Endothelial cell of umbilical vein (primary cell): Measurements from ENCODE around the gene NHLRC1. TPM values are rescaled to one million over a fixed set of nuclear protein-coding genes. Genes with fewer than 3 reads are reported as not detected.
A peak's percentile ranks its signal among the peaks of the same experiment; 100 is the strongest.

Experiments
- BruUV-seq: library from RNA; stranded (reverse); fragments of 400-500 nt; replicated peaks from 2 replicates; lab custom pipeline; 2021; lab: Mats Ljungman, UMichigan
- CTCF ChIA-PET: fragments of 300-600, 350-600 bp; sonication (Branson Sonifier 250); formaldehyde crosslinking; loops from one replicate; lab custom pipeline; 2021; ENCODE audit warnings: antibody characterized with exemption, inconsistent platforms; lab: Charles Lee
- POLR2A ChIA-PET: fragments of 300-600, 350-600 bp; sonication (Branson Sonifier 250); formaldehyde crosslinking; loops from one replicate; lab custom pipeline; 2021; ENCODE audit warnings: antibody characterized with exemption, inconsistent platforms; lab: Charles Lee
- DNase-seq: peaks from one replicate; pipeline ENCODE4 v3.0.0-alpha.2; 2011; ENCODE audit warnings: low read depth, low spot score
- FAIRE-seq: peaks from 2 replicates; lab custom pipeline; 2011; peaks lifted over from hg19 to GRCh38; lab: Jason Lieb, UNC
- H2AFZ ChIP-seq: 2 replicates; pipeline ENCODE4 v1.6.0; 2012; ENCODE audit warnings: low read depth, low read length, control low read depth, inconsistent platforms
- H3K27ac ChIP-seq: 2 replicates; pipeline ENCODE4 v1.5.1; 2011; ENCODE audit warnings: low read depth, mild to moderate bottlenecking, control low read depth, low read length, moderate library complexity; ENCODE audit not compliant: insufficient read depth
- H3K27me3 ChIP-seq, 2 experiments: 2 replicates each; pipeline versions ENCODE4 v1.6.0 to v1.6.1; 2011; ENCODE audit warnings: low read length in 2 of 2, mixed read lengths in 1 of 2; ENCODE audit not compliant: control insufficient read depth in 2 of 2, insufficient read depth in 2 of 2
- H3K36me3 ChIP-seq, 2 experiments: 2 replicates in 1 of 2; 3 replicates in 1 of 2; pipeline ENCODE4 v1.5.1; 2011; ENCODE audit warnings: low read length in 2 of 2, mild to moderate bottlenecking in 1 of 2, moderate library complexity in 1 of 2; ENCODE audit not compliant: control insufficient read depth in 2 of 2, insufficient read depth in 2 of 2; ENCODE audit errors: extremely low read depth in 1 of 2
- H3K4me1 ChIP-seq: 3 replicates; pipeline ENCODE4 v1.5.1; 2011; ENCODE audit warnings: mild to moderate bottlenecking, low read length; ENCODE audit not compliant: control insufficient read depth, insufficient read depth; ENCODE audit errors: extremely low read depth
- H3K4me2 ChIP-seq: 2 replicates; pipeline ENCODE4 v1.6.1; 2011; ENCODE audit warnings: low read length, control low read depth, mixed read lengths; ENCODE audit not compliant: insufficient read depth
- H3K4me3 ChIP-seq, 3 experiments: fragments of 200-600 bp in 1 of 3; sonication (generic), shearing (Covaris generic) in 1 of 3; replicated peaks in 1 of 3; 2 replicates each; pipeline ENCODE4 v1.5.1; 2011 to 2016; ENCODE audit warnings: control low read depth in 3 of 3, low read length in 3 of 3, mild to moderate bottlenecking in 2 of 3, inconsistent platforms in 1 of 3, low read depth in 1 of 3, moderate library complexity in 1 of 3; ENCODE audit not compliant: insufficient read depth in 1 of 3
- H3K79me2 ChIP-seq: 2 replicates; pipeline ENCODE4 v1.6.0; 2012; ENCODE audit warnings: low read length, inconsistent platforms; ENCODE audit not compliant: control insufficient read depth, insufficient read depth
- H3K9ac ChIP-seq: replicated peaks from 2 replicates; pipeline ENCODE3; 2011; ENCODE audit warnings: low read length, control low read depth; ENCODE audit not compliant: insufficient read depth; ENCODE audit errors: extremely low read depth
- H3K9me1 ChIP-seq: replicated peaks from 3 replicates; pipeline ENCODE4 v1.6.0; 2011; ENCODE audit warnings: mild to moderate bottlenecking, low read length; ENCODE audit not compliant: control insufficient read depth, insufficient read depth; ENCODE audit errors: extremely low read depth
- H3K9me3 ChIP-seq: replicated peaks from 2 replicates; pipeline ENCODE4 v1.5.1; 2012; ENCODE audit warnings: low read length, inconsistent platforms; ENCODE audit not compliant: control insufficient read depth, insufficient read depth
- H4K20me1 ChIP-seq: replicated peaks from 2 replicates; pipeline ENCODE3; 2011; ENCODE audit warnings: mild to moderate bottlenecking, low read length; ENCODE audit not compliant: control insufficient read depth, insufficient read depth; ENCODE audit errors: extremely low read depth
- EZH2 ChIP-seq: IDR thresholded peaks from 2 replicates; pipeline ENCODE4 v1.6.1; 2012; ENCODE audit warnings: borderline replicate concordance, low read depth, mild to moderate bottlenecking, moderate library complexity, low read length, inconsistent platforms; ENCODE audit not compliant: severe bottlenecking
- FOS ChIP-seq: IDR thresholded peaks from 2 replicates; pipeline ENCODE4 v1.6.1; 2011; ENCODE audit warnings: mild to moderate bottlenecking, low read length, moderate library complexity, borderline replicate concordance; ENCODE audit not compliant: insufficient read depth
- GATA2 ChIP-seq: IDR thresholded peaks from 2 replicates; pipeline ENCODE4 v1.7.0; 2011; ENCODE audit warnings: low read depth, mild to moderate bottlenecking, moderate library complexity, mixed read lengths, low read length; ENCODE audit not compliant: insufficient read length, insufficient read depth
- JUN ChIP-seq: IDR thresholded peaks from 2 replicates; pipeline ENCODE4 v1.6.1; 2011; ENCODE audit warnings: borderline replicate concordance, low read depth; ENCODE audit not compliant: insufficient read length, insufficient read depth
- MAX ChIP-seq: IDR thresholded peaks from 2 replicates; pipeline ENCODE4 v1.6.1; 2011; ENCODE audit not compliant: insufficient read depth, insufficient read length
- MYC ChIP-seq: IDR thresholded peaks from one replicate; pipeline ENCODE4 v1.6.1; 2011; ENCODE audit warnings: mild to moderate bottlenecking, low read depth, low read length
- POLR2A ChIP-seq: IDR thresholded peaks from 2 replicates; pipeline ENCODE4 v1.6.1; 2012; ENCODE audit warnings: low read depth, mild to moderate bottlenecking, control low read depth, low read length
- POLR2AphosphoS5 ChIP-seq: IDR thresholded peaks from 2 replicates; pipeline ENCODE4 v1.6.1; 2012; ENCODE audit warnings: low read depth, mild to moderate bottlenecking, control low read depth, low read length, moderate library complexity; ENCODE audit not compliant: insufficient read depth
- dilution Hi-C: fragments of 300-500 bp; cut with MboI; formaldehyde crosslinking; loops from one replicate; pipeline ENCODE4 v1.15.0; 2019; ENCODE audit warnings: low sequenced_read_pairs; ENCODE audit not compliant: extremely low pct_ligation_motif_present
- intact Hi-C: fragments of 100-400 bp; cut with micrococcal nuclease; formaldehyde crosslinking; loops from one replicate; pipeline ENCODE4 v1.10.0; 2022
- polyA plus RNA-seq, 4 experiments: library from polyadenylated mRNA; depleted of rRNA in 3 of 4; stranded (reverse) in 3 of 4; unstranded in 1 of 4; fragments of >200 nt; gene quantifications; 2 replicates each; pipeline versions ENCODE4 v1.2.1 to v1.2.3, GENCODE V29; 2011 to 2012; ENCODE audit warnings: missing spikeins in 1 of 4
- total RNA-seq: library from RNA; stranded (reverse); gene quantifications from 2 replicates; pipeline ENCODE4 v1.2.3, GENCODE V29; 2021
- TF ChIP-seq, protein P1 (sequence below), 2 donors: IDR thresholded peaks; 1 replicate in 1 of 2; 2 replicates in 1 of 2; pipeline ENCODE4 v1.5.1; 2011; ENCODE audit warnings: low read length in 2 of 2, mild to moderate bottlenecking in 2 of 2, moderate library complexity in 2 of 2, control low read depth in 1 of 2, inconsistent platforms in 1 of 2, low read depth in 1 of 2; ENCODE audit not compliant: insufficient read depth in 1 of 2; ENCODE audit errors: extremely low read depth in 1 of 2

NHLRC1 gene
- total and polyA plus RNA-seq, 2 donors (not counting 3 experiments of a cell fraction or from before 2014, with no cell fraction given), result 1.7 to 2.3 TPM

GRCh38 chr6:18088419-18089296 lies 33.8 kb downstream of the NHLRC1 start:
- intact Hi-C loops (no loop called here), dilution Hi-C loops (no loop called here)
- TF ChIP-seq POLR2AphosphoS5 (no peak), FOS (no peak), GATA2 (no peak), JUN (no peak), EZH2 (no peak), MYC (no peak), MAX (no peak), POLR2A (no peak)
- TF ChIP-seq, protein P1, sequence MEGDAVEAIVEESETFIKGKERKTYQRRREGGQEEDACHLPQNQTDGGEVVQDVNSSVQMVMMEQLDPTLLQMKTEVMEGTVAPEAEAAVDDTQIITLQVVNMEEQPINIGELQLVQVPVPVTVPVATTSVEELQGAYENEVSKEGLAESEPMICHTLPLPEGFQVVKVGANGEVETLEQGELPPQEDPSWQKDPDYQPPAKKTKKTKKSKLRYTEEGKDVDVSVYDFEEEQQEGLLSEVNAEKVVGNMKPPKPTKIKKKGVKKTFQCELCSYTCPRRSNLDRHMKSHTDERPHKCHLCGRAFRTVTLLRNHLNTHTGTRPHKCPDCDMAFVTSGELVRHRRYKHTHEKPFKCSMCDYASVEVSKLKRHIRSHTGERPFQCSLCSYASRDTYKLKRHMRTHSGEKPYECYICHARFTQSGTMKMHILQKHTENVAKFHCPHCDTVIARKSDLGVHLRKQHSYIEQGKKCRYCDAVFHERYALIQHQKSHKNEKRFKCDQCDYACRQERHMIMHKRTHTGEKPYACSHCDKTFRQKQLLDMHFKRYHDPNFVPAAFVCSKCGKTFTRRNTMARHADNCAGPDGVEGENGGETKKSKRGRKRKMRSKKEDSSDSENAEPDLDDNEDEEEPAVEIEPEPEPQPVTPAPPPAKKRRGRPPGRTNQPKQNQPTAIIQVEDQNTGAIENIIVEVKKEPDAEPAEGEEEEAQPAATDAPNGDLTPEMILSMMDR (IDR thresholded peaks at IDR 0.05; ENCODE audit: extremely low read depth in 1 of 2, insufficient read depth in 1 of 2, low read depth in 1 of 2, low read length in 2 of 2), result no peak
- no TSS peak for BruUV-seq
- Histone ChIP-seq H3K79me2 (no peaks in the 10 kb centered on the region), H3K27ac (no peak overlapping the region), H3K9me3 (no peaks in the 10 kb centered on the region), H3K36me3 (no peaks in the 10 kb centered on the region), H3K27me3 (no peaks in the 10 kb centered on the region), H4K20me1 (no peaks in the 10 kb centered on the region), H3K9ac (no peak overlapping the region), H3K4me2 (no peak overlapping the region), H3K9me1 (no peaks in the 10 kb centered on the region), H2AFZ (no peak overlapping the region), H3K4me3 (no peak overlapping the region), H3K4me1 (no peaks in the 10 kb centered on the region)
- ChIA-PET POLR2A (no interaction called here), CTCF (no interaction called here)
- DNase-seq (no peak), FAIRE-seq (peak; percentile 73)
